ENCODE results near the gene VSIG2.

Gene VSIG2

GRCh38 chr11:124748481-124749343, 3.3 kb downstream of the VSIG2 start:
- H3K4me3 ChIP-seq (replicated peaks; ENCODE audit: low read depth, low read length) = no peak overlapping the region

GRCh38 chr11:124748100-124748418, 4.0 kb downstream of the VSIG2 start:
- no peak for TF ChIP-seq CTCF (IDR thresholded peaks at IDR 0.05; ENCODE audit: low read length, missing control alignments)
- no peak overlapping the region for H3K4me3 ChIP-seq (replicated peaks; ENCODE audit: low read depth, low read length)
- no peak for DNase-seq (ENCODE audit: low read depth)

More at GRCh38 chr11:124748481-124749343, 3.3 kb downstream of the VSIG2 start:
- no peak for DNase-seq (ENCODE audit: low read depth)
- no peak for TF ChIP-seq CTCF (IDR thresholded peaks at IDR 0.05; ENCODE audit: low read length, missing control alignments)

GRCh38 chr11:124747406-124748099, 4.5 kb downstream of the VSIG2 start:
- no peak overlapping the region for H3K4me3 ChIP-seq (replicated peaks; ENCODE audit: low read depth, low read length)
- no peak for TF ChIP-seq CTCF (IDR thresholded peaks at IDR 0.05; ENCODE audit: low read length, missing control alignments)
- no peak for DNase-seq (ENCODE audit: low read depth)

- H3K4me3 ChIP-seq (replicated peaks; ENCODE audit: low read depth, low read length) = peak overlapping the region; percentile 51
- TF ChIP-seq CTCF (IDR thresholded peaks at IDR 0.05; ENCODE audit: low read length, missing control alignments) = peak; percentile 28
- DNase-seq (ENCODE audit: low read depth) = peak; percentile 57
Observed at GRCh38 chr11:124746621-124747243, 5.3 kb downstream of the VSIG2 start.

- no peak for DNase-seq (ENCODE audit: low read depth)
Observed at GRCh38 chr11:124745835-124746620, 6.0 kb downstream of the VSIG2 start.

More at GRCh38 chr11:124745835-124746620, 6.0 kb downstream of the VSIG2 start:
- peak overlapping the region; percentile 51 for H3K4me3 ChIP-seq (replicated peaks; ENCODE audit: low read depth, low read length)
- TF ChIP-seq CTCF (IDR thresholded peaks at IDR 0.05; ENCODE audit: low read length, missing control alignments) = no peak

Data from fibroblast of pulmonary artery (primary cell).